Endothelial cell of umbilical vein (primary cell): ENCODE data around the gene EBPL. TPM values are rescaled to one million over a fixed set of nuclear protein-coding genes. Genes with fewer than 3 reads are reported as not detected.
A peak's percentile ranks its signal among the peaks of the same experiment; 100 is the strongest.

Source experiments
- BruUV-seq: library from RNA; stranded (reverse); fragments of 400-500 nt; replicated peaks from 2 replicates; lab custom pipeline; 2021; lab: Mats Ljungman, UMichigan
- CTCF ChIA-PET: fragments of 300-600, 350-600 bp; sonication (Branson Sonifier 250); formaldehyde crosslinking; loops from one replicate; lab custom pipeline; 2021; ENCODE audit warnings: antibody characterized with exemption, inconsistent platforms; lab: Charles Lee
- POLR2A ChIA-PET: fragments of 300-600, 350-600 bp; sonication (Branson Sonifier 250); formaldehyde crosslinking; loops from one replicate; lab custom pipeline; 2021; ENCODE audit warnings: antibody characterized with exemption, inconsistent platforms; lab: Charles Lee
- DNase-seq: peaks from one replicate; pipeline ENCODE4 v3.0.0-alpha.2; 2011; ENCODE audit warnings: low read depth, low spot score
- FAIRE-seq: peaks from 2 replicates; lab custom pipeline; 2011; peaks lifted over from hg19 to GRCh38; lab: Jason Lieb, UNC
- H2AFZ ChIP-seq: 2 replicates; pipeline ENCODE4 v1.6.0; 2012; ENCODE audit warnings: low read depth, low read length, control low read depth, inconsistent platforms
- H3K27ac ChIP-seq: 2 replicates; pipeline ENCODE4 v1.5.1; 2011; ENCODE audit warnings: low read depth, mild to moderate bottlenecking, control low read depth, low read length, moderate library complexity; ENCODE audit not compliant: insufficient read depth
- H3K27me3 ChIP-seq, 2 experiments: 2 replicates each; pipeline versions ENCODE4 v1.6.0 to v1.6.1; 2011; ENCODE audit warnings: low read length in 2 of 2, mixed read lengths in 1 of 2; ENCODE audit not compliant: control insufficient read depth in 2 of 2, insufficient read depth in 2 of 2
- H3K36me3 ChIP-seq, 2 experiments: 2 replicates in 1 of 2; 3 replicates in 1 of 2; pipeline ENCODE4 v1.5.1; 2011; ENCODE audit warnings: low read length in 2 of 2, mild to moderate bottlenecking in 1 of 2, moderate library complexity in 1 of 2; ENCODE audit not compliant: control insufficient read depth in 2 of 2, insufficient read depth in 2 of 2; ENCODE audit errors: extremely low read depth in 1 of 2
- H3K4me1 ChIP-seq: 3 replicates; pipeline ENCODE4 v1.5.1; 2011; ENCODE audit warnings: mild to moderate bottlenecking, low read length; ENCODE audit not compliant: control insufficient read depth, insufficient read depth; ENCODE audit errors: extremely low read depth
- H3K4me2 ChIP-seq: 2 replicates; pipeline ENCODE4 v1.6.1; 2011; ENCODE audit warnings: low read length, control low read depth, mixed read lengths; ENCODE audit not compliant: insufficient read depth
- H3K4me3 ChIP-seq, 3 experiments: fragments of 200-600 bp in 1 of 3; sonication (generic), shearing (Covaris generic) in 1 of 3; replicated peaks in 1 of 3; 2 replicates each; pipeline ENCODE4 v1.5.1; 2011 to 2016; ENCODE audit warnings: control low read depth in 3 of 3, low read length in 3 of 3, mild to moderate bottlenecking in 2 of 3, inconsistent platforms in 1 of 3, low read depth in 1 of 3, moderate library complexity in 1 of 3; ENCODE audit not compliant: insufficient read depth in 1 of 3
- H3K79me2 ChIP-seq: 2 replicates; pipeline ENCODE4 v1.6.0; 2012; ENCODE audit warnings: low read length, inconsistent platforms; ENCODE audit not compliant: control insufficient read depth, insufficient read depth
- H3K9ac ChIP-seq: replicated peaks from 2 replicates; pipeline ENCODE3; 2011; ENCODE audit warnings: low read length, control low read depth; ENCODE audit not compliant: insufficient read depth; ENCODE audit errors: extremely low read depth
- H3K9me1 ChIP-seq: replicated peaks from 3 replicates; pipeline ENCODE4 v1.6.0; 2011; ENCODE audit warnings: mild to moderate bottlenecking, low read length; ENCODE audit not compliant: control insufficient read depth, insufficient read depth; ENCODE audit errors: extremely low read depth
- H3K9me3 ChIP-seq: replicated peaks from 2 replicates; pipeline ENCODE4 v1.5.1; 2012; ENCODE audit warnings: low read length, inconsistent platforms; ENCODE audit not compliant: control insufficient read depth, insufficient read depth
- H4K20me1 ChIP-seq: replicated peaks from 2 replicates; pipeline ENCODE3; 2011; ENCODE audit warnings: mild to moderate bottlenecking, low read length; ENCODE audit not compliant: control insufficient read depth, insufficient read depth; ENCODE audit errors: extremely low read depth
- CTCF ChIP-seq, 2 donors: IDR thresholded peaks; 1 replicate in 1 of 2; 2 replicates in 1 of 2; pipeline ENCODE4 v1.5.1; 2011; ENCODE audit warnings: low read length in 2 of 2, mild to moderate bottlenecking in 2 of 2, moderate library complexity in 2 of 2, control low read depth in 1 of 2, inconsistent platforms in 1 of 2, low read depth in 1 of 2; ENCODE audit not compliant: insufficient read depth in 1 of 2; ENCODE audit errors: extremely low read depth in 1 of 2
- EZH2 ChIP-seq: IDR thresholded peaks from 2 replicates; pipeline ENCODE4 v1.6.1; 2012; ENCODE audit warnings: borderline replicate concordance, low read depth, mild to moderate bottlenecking, moderate library complexity, low read length, inconsistent platforms; ENCODE audit not compliant: severe bottlenecking
- FOS ChIP-seq: IDR thresholded peaks from 2 replicates; pipeline ENCODE4 v1.6.1; 2011; ENCODE audit warnings: mild to moderate bottlenecking, low read length, moderate library complexity, borderline replicate concordance; ENCODE audit not compliant: insufficient read depth
- GATA2 ChIP-seq: IDR thresholded peaks from 2 replicates; pipeline ENCODE4 v1.7.0; 2011; ENCODE audit warnings: low read depth, mild to moderate bottlenecking, moderate library complexity, mixed read lengths, low read length; ENCODE audit not compliant: insufficient read length, insufficient read depth
- JUN ChIP-seq: IDR thresholded peaks from 2 replicates; pipeline ENCODE4 v1.6.1; 2011; ENCODE audit warnings: borderline replicate concordance, low read depth; ENCODE audit not compliant: insufficient read length, insufficient read depth
- MAX ChIP-seq: IDR thresholded peaks from 2 replicates; pipeline ENCODE4 v1.6.1; 2011; ENCODE audit not compliant: insufficient read depth, insufficient read length
- MYC ChIP-seq: IDR thresholded peaks from one replicate; pipeline ENCODE4 v1.6.1; 2011; ENCODE audit warnings: mild to moderate bottlenecking, low read depth, low read length
- POLR2A ChIP-seq: IDR thresholded peaks from 2 replicates; pipeline ENCODE4 v1.6.1; 2012; ENCODE audit warnings: low read depth, mild to moderate bottlenecking, control low read depth, low read length
- POLR2AphosphoS5 ChIP-seq: IDR thresholded peaks from 2 replicates; pipeline ENCODE4 v1.6.1; 2012; ENCODE audit warnings: low read depth, mild to moderate bottlenecking, control low read depth, low read length, moderate library complexity; ENCODE audit not compliant: insufficient read depth
- dilution Hi-C: fragments of 300-500 bp; cut with MboI; formaldehyde crosslinking; loops from one replicate; pipeline ENCODE4 v1.15.0; 2019; ENCODE audit warnings: low sequenced_read_pairs; ENCODE audit not compliant: extremely low pct_ligation_motif_present
- intact Hi-C: fragments of 100-400 bp; cut with micrococcal nuclease; formaldehyde crosslinking; loops from one replicate; pipeline ENCODE4 v1.10.0; 2022
- polyA plus RNA-seq, 4 experiments: library from polyadenylated mRNA; depleted of rRNA in 3 of 4; stranded (reverse) in 3 of 4; unstranded in 1 of 4; fragments of >200 nt; gene quantifications; 2 replicates each; pipeline versions ENCODE4 v1.2.1 to v1.2.3, GENCODE V29; 2011 to 2012; ENCODE audit warnings: missing spikeins in 1 of 4
- total RNA-seq: library from RNA; stranded (reverse); gene quantifications from 2 replicates; pipeline ENCODE4 v1.2.3, GENCODE V29; 2021

The EBPL gene
- total and polyA plus RNA-seq, 2 donors (not counting 3 experiments of a cell fraction or from before 2014, with no cell fraction given), result 75.5 to 159 TPM

DNA sequence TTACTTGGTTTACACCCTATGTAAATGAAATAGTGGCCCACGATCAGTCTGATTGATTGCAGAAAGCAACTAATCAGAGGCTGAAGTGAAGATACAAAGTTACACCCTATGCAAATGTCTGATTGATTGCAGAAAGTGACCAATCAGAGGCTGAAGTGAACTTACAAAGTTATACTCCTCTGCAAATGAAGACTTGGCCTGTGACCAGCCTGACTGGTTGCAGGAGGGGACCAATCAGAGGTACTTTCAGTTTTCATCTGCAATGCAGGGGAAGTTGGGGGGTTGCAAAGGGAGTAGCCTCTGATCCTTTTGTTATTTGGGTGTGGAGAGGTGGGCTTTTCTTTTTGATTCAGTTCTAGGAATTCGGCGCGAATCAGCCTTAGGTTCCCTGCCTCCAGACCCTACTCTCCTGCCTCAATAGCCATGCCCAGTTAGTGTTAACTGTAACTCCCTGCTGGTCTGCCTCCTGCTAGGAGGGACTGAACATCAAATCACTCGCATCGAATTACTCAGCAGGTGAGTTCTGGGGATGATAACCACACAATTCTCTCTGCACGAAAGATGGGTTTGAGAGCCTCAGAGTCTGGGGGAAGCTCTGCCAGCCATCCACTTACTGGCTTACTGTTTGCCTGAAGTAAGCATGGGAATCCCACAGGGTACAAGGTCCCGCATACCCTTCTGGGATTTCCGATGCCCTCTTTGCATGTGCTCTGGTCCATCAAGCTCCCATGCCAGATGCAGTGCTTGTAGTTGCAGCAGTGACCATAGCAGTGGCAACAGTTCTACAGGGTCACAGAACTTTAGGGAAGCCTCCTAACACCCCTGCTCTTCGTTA is 55.5 kb downstream of the EBPL start:
- H3K79me2 ChIP-seq, result no peaks in the 10 kb centered on the region
- no peaks in the 10 kb centered on the region for H3K36me3 ChIP-seq
- H3K4me2 ChIP-seq, result no peak overlapping the region
- H3K27ac ChIP-seq, result no peak overlapping the region
- H3K9me3 ChIP-seq, result no peaks in the 10 kb centered on the region
- dilution Hi-C loops (no loop called here), intact Hi-C loops (no loop called here)
- no peak for FAIRE-seq
- no peak overlapping the region for H3K4me3 ChIP-seq
- peaks cover 11% of the 10 kb centered on the region for H3K4me1 ChIP-seq
- CTCF ChIA-PET, result no interaction called here
- H3K9ac ChIP-seq, result no peak overlapping the region
- no TSS peak for BruUV-seq
- no peaks in the 10 kb centered on the region for H4K20me1 ChIP-seq
- POLR2A ChIA-PET, result no interaction called here
- no peaks in the 10 kb centered on the region for H3K27me3 ChIP-seq
- TF ChIP-seq EZH2 (no peak), CTCF (IDR thresholded peaks at IDR 0.05; ENCODE audit: extremely low read depth in 1 of 2, insufficient read depth in 1 of 2, low read depth in 1 of 2, low read length in 2 of 2) (no peak), POLR2AphosphoS5 (no peak), JUN (no peak), POLR2A (no peak), MYC (no peak), GATA2 (no peak), MAX (no peak), FOS (no peak)
- H3K9me1 ChIP-seq, result no peaks in the 10 kb centered on the region
- peak overlapping the region; percentile 7 for H2AFZ ChIP-seq
- DNase-seq, result no peak
